Cerebellar nuclear complex (tissue), 1 donor: ENCODE results near the gene AGPAT4.
"Not testable (repeated sequence)": the region's sequence is repeated elsewhere in the genome, so short reads cannot be mapped to it uniquely, and the experiment has no call there.

Source experiments
- DNase-seq, 2 experiments: peaks; one replicate each; lab custom pipeline; 2025; lab: John Stamatoyannopoulos, UW

The AGPAT4 gene

DNA sequence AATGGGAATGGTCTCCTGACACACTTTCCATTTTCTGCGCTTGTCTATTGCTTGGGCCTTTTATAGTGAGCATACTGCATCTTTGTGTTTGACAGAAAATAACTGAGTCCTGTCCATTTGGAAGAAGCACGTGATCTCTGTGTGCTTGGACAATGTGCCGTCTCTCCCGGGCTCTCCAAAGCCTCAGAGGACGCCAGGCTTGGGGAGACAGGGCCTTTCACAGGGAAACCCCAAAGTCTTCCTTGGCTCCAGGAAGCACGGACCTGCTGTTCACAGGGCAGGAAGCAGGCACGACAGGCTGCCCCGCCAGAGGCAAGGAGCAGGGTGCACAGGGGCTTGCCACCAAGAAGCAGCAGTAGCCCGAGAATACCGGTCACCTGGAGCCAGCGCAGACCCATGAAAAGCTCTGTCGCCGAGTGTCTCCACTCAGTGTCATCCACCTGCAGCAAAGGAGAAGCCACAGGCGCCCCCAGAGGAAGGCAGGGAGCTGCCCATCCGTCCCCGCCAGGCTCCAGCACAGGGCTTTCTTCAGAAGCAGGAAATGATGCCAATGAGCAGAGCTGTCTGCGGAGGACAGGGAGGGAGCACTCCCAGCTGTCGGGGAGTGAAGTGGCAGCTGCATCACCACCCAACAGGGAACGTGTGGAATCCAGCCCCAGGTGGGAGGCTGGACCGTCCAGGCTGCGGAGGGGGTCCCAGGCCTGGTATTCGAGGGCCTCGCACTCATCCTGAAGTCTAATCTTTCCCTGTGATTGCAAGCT is 135.1 kb downstream of the AGPAT4 start:
- DNase-seq, result no peak

DNA sequence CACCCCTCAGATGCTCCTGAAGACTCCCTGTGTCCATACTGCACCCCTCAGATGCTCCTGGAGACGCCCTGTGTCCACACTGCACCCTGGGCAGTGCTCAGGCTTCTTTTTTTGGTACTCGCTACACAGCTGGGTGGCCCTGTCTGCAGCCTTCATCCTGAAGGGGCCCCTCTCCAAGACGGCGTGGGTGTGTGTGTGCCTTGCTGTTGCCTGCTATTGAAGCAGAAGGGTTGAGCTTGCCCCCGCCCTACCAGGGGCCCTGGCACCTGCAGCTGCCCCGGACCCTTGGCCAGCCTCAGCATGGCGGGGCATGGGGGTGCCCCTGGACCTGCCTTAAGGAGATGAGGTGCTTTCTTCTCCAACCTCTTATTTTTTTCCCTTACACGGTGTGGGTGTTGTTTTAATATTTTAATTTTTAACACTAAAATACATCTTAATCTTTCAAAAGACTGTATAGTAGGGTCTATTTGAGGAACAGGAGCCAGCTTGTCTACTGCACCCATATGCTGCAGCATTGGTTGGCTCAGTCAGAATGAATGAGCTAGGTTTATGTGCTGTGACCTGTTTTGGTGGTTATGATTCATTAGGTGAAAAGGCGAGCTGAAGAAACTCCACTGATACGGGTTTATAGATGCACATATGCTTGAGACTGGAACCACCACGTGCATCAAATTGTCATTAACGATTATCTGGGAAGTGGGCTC is 135.9 kb downstream of the AGPAT4 start:
- DNase-seq, result no peak

DNA sequence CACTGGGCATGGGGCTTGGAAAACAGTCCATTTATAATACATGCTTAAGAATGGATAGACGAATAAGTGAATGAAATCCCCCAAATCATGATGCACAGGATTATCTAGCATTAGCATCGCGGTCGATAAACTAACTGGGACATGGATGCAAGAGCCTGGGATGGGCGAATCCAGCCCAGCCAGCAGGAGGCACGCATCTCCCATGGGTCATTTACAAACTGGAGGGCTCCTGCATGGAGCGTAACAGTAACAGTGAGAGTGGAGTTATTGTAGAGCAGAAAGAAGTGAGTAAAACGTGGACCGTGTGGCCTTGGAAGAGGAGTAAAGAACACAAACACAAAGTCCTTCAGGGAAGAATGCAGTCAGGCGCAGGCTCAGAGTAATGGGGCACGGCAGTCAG is 136.5 kb downstream of the AGPAT4 start:
- DNase-seq, result no peak

DNA sequence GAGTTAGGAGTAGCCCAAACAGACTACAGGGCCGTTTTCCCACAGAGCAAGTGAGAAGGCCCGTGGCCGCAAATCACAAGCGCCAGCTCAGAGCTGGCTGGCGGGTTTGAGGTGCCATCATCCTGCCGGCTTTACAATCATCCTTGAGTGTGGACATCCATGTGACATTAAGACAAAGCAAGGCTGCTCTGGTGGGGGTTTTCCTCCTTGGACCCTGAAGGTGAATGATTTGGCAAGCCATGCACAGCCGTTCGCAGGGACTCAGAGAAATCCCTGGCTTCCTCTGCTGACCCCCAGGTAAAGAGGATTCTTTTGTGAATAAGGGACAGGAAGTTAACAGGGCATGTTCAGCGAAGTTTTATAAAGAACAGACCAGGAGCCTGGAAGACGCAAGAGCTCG is 137.2 kb downstream of the AGPAT4 start:
- no peak for DNase-seq

DNA sequence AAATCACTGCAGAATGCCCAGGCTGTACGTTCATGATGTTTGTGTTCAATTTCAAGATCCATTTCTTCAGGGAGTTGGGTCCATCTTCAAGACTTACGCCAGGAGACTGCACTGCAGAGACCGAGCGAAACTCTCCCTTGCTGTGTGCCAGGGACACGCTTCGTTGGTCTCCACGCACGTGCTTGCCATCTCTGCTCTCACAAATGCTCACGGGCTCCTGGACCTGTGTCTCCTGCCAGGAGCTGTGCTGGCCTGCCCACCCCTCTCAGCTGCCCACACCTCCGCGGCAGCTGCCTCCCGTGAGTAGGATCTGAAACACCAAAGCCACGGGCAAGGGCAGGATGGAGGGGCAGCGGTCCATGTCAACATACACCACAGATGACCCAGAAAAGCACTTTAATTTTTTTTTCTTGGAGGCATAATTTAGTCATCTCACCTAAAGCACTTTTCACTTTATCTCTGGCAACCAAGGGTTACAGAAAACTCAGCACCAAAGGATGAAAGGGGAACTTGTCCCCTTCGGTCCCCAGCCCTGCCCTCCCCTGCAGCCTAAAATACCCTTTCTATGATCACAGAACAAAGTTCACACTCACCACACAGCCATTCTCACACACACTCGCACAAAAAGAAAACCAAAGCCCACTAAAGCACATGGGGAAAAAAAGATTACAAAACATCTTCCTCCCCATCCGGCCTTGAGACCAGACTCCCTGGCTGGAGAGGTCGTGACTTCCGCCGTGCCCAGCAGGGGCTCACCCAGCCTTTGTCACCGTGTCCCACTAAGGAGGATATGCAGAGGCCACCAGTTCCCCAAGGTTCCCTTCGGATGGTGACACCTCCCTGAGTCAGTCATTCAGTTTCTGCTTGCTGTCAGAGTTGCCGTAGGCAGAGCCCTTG is 137.9 kb downstream of the AGPAT4 start:
- DNase-seq, result no peak

DNA sequence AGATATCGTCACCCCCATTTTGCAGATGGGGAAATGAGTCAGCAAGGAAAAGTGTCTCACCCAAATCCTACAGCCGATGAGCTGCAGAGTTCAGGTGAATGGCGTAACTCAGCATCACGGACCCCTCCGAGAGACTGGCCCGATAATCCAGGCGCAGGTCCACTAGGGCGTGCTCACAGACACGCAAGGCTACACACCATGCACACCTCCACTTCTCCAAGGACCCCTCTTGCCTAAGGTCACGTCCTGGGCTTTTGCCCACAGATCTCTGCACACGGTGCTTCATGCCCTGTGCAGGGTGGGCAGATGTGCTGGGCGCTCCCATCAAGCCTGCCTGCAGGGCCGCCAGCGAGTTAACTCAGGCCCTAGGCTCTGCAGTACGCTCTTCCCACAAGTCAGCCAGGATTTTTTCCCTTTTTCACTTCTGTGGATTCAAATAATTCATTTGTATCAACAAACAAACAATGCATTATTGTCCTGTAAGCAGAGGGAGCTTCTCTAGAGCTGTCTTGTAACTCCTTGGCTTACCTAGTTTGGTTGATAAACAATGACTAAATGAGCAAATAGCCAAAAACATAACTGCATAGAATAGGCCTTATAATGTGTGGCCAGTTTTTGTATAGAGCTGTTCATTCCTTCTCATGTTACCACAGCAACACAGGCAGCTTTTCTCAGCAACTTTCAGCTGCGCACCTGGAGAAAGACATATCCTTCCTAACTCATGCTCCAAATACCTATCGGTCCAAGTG is 139.1 kb downstream of the AGPAT4 start:
- DNase-seq, result no peak

DNA sequence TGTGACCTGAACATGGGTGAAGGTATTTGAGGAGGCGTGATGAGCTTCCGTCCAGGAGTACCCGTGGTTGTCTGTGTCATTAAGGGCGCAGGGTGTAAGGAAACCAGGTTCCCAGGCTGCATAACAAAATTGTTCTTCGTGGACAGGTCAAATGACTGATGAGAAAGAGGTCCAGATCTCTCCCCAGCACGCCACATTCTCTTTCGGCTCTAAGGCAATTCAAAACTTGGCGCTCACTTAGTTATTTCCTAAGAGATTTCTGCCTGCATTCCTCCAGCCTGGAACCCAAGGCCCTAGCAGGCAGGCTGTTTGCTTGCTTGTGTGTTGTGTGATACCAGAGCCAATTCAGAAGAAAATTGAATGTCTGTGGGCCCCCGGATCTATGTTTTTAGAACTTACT is 139.9 kb downstream of the AGPAT4 start:
- DNase-seq, result no peak

DNA sequence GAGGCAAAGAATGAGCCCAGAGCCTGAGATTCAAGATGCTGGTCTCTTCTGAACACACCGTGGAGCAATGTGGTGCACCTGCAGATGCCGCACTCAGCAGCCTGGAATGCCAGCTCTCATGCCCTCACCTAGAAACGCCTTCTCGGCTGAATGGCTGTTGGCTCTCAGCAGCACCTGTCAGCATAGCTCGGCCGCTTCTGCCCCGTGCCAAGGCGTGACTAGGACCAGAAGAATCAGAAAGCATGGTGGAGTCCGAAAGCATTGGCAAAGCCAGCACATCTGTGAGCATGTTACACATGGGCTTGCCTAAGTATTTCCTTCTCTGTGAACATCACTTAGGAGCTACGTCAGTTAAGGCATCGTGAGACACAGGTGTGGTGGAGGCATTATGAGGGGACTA is 141.5 kb downstream of the AGPAT4 start:
- no peak for DNase-seq

DNA sequence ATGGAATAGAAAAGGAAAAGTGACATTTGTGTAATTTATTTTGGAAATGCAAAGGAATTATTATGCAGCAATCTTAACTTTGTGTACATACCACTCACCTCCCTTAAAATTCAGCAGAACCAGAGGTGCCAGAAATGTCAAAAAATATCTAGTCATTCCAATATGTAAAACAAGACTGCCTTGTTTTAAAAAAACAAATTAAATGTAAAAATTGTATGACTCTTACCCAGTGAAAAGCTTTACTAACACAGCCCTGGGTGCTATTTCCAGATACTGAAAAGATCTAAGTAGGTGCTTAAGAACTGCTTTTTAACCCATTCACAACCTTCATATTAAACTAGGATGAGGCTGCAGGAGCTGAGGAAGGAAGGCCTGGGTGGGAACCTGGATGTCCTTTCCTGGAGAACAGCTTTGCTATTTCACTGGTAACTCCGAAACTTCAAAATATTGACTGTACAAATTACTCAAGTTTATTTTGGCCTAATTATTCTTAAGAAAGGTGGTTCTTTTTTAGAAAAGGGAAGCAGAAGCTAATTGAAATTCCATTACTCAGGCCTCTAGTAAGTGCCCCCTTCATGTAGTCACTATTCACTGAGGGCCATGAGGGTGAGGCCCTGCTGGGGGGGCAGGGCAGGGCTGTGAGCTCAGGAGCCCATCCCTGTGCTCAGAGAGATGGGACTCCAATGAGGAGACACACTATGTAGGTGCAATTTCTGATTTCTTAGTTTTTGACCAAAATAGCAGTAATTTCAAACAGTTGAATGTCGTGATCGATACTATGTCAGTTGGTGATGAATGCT is 142.7 kb downstream of the AGPAT4 start:
- no peak for DNase-seq

DNA sequence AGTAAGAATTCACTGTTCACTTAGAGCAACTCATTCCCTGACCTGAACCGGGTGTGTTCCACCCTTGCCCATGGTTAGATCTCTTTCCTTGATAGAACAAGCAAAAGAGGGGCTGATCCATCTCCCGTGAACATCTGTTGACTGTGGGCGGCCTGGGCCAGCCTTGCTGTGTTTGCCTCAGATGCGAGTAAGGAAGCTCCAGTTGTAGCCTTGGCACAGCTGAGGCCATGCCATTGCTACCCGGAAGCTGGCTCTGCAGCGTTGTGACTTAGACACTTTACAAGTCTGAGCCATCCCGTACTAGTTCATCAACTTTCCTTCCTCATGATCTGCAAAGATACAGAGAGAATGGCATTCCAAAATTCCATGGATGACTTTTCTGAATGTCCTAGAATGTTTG is 143.3 kb downstream of the AGPAT4 start:
- DNase-seq, result no peak

DNA sequence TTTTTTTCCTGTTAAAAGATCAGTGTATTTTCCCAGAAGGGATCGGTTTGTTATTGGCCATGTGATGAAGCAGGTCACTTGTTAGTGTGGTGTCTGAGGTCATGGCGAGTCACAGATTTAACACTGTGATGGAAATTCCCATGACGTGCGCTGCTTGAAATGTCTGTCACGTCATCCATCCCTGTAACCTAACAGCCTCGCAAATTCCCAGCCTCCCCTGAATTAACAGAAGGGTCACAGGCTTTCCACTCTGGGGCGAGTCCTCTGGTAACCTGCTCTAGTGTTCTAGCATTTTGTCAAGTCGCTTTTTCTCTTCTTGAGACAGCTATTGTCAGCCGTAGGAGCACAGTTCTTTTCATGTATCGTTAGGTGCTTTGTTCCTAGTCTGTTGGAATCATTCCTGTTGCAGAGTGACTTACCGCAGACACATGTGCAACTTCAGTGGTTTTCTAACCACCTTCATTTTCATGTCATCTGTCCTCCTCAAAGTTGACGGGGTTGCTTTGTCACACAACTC is 145.1 kb downstream of the AGPAT4 start:
- no peak for DNase-seq

DNA sequence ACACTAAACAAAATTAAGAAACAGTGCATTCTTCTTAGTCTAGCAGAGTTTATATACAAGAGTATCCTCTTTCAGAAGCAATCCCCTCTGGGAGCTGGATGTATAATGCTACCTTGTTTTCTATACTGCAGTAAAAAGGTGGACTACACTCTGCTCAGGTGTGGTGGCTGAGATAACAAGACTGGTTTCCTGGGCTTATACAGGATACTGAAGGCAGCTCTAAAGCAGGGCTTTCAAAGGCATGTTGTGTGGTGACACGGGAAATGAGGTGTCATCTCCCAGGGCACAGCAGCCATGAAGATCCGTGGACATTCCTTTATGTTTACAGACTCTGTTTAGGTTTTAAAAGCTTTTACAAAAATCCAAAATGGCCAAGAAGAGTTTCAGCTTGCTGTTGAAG is 145.6 kb downstream of the AGPAT4 start:
- DNase-seq, result no peak

DNA sequence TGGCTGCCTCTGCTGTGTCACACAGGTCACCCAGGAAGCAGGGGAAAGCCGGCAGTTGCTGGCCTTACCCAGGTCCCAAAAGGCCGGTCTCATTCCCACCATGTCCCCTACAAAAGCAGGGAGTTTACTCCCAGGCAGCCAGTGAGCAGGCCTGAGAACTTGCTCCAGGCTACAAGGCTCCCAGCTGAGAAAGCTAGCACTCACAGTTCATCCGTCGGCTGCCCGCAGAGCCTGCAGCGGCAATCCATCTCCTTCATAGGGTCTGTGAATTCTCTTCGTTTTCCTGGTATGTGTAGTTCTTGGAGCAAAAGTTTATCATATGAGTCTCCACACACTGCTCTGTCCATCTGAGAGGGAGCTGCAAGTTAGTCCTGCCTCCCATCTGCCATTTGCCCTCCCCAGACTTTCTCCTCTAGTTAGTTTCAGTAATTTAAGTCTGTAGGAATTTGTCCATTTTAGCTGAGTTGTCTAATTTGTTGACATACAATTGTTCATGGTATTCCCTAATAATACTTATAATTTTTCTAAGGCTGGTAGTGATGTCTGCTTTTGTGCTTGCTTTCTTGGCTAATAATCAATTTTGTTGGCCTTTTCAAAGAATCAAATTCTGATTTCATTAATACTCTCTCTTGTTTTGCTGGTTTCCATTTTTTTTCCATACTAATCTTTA is 146.7 kb downstream of the AGPAT4 start:
- no peak for DNase-seq

DNA sequence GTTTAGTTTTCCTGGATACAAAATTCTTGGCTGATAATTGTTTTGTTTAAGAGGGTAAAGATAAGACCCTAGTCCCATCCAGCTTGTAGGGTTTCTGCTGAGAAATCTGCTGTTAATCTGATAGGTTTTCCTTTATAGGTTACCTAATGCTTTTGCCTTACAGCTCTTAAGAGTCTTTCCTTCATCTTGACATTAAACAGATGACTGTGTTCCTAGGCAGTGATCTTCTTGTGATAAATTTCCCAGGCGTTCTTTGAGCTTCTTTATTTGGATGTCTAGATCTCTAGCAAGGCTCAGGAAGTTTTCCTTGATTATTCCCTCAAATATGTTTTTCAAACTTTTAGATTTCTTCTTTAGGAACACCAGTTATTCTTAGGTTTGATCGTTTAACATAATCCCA is 148.3 kb downstream of the AGPAT4 start:
- DNase-seq, result no peak

DNA sequence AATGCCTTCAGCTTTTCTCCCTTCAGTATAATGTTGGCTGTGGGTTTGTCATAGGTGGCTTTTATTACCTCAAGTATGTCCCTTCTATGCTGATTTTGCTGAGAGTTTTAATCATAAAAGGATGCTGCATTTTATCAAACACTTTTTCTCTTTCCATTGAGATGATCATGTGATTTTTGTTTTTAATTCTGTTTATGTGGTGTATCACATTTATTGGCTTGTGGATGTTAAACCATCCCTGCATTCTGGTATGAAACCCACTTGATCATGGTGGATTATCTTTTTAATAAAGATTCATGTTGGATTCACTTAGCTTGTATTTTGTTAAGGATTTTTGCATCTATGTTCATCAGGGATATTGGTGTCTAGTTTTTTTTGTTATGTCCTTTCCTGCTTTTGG is 150.5 kb downstream of the AGPAT4 start:
- DNase-seq, result not testable (repeated sequence)

DNA sequence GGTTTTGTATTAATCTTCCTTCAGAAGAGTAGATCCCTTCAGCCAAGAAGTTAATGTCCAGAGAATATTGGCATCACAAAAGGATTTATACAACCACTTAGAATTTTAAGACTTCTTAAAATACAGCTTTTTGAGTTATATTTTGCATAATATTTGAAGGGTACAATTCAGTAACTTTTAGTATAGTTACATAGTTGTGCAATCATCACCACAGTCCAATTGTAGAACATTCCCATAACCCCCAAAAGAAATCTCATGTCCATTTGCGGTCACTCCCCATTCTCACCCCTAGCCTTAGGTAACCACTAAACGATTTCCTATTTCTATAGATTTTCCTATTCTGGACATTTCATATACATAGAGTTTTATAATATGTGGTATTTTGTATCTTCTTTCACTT is 155.9 kb downstream of the AGPAT4 start:
- no peak for DNase-seq

DNA sequence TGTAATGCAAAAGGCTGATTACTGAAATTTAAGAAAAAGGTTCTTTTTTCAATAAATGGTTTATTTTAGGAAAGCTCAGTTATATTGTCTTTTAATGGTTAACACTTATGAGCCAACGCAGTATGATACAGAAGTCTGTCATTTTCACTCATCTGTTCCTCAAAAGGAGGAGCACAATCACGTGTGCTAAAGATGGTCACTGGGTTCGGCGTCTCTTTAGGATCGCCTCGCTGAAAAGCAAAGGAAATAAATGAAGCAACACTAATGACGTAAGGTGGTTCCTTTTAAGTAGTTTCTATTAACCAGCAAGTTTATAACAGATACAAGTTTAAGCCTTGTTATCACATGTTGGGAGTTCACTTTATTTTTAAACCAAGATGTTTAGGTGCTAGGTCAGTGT is 156.6 kb downstream of the AGPAT4 start:
- no peak for DNase-seq

DNA sequence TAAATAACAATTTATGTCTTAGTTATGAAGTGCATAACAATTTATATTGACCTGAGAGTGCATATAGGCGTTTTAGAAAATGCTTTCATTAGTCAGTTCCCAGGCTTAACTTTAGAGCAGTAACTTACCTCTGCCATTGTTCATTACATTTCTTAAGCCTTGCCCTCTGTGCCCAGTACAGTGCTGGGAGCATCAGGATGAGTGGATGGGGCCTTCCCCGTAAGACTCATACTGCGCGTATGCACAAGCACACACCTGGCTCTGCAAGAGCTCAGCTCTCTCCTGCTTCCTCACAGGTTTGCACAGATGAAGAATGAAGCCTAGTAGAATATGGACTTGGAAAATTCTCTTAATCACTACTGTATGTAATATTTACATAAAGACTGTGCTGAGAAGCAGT is 157.3 kb downstream of the AGPAT4 start:
- no peak for DNase-seq

DNA sequence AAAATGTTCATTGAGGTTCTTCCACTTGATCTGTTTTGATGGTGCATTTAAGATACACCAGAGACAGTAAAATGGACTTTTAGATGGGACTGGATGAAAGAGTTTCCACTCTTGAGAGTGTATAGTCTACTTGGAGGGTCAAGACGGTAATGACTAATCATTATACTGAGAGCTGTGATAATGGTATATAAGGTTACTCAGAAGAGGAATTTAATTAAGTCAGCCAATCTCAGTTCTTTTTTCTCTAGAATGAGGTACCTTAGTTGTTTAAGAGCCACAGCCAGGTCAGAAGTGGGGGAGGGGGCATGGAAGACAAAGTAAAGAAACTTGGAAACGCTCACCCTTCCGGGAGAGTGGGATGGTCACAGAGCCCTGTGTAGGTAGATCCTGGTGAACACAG is 158.4 kb downstream of the AGPAT4 start:
- DNase-seq, result no peak

DNA sequence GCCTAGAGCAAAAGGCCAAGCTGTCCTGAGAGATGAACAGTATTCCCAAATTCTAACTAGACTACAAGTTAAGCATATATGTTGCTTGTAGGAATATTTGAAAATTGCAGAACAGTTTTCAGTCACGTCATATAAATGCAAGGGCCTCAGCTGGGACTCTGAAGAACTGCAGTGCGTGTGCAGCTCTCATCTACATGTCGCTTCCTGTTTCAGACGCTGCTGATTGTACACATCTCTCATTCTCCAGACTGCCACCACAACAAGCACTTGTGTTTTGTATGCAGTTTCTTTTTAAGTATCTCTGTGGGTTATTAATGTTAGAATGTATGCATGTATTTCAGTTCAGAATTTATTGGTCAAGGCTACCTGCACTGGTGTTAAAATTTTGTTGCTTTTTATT is 162.6 kb downstream of the AGPAT4 start:
- DNase-seq, result no peak
